Measurements from ENCODE around the gene KRT81.

DNA sequence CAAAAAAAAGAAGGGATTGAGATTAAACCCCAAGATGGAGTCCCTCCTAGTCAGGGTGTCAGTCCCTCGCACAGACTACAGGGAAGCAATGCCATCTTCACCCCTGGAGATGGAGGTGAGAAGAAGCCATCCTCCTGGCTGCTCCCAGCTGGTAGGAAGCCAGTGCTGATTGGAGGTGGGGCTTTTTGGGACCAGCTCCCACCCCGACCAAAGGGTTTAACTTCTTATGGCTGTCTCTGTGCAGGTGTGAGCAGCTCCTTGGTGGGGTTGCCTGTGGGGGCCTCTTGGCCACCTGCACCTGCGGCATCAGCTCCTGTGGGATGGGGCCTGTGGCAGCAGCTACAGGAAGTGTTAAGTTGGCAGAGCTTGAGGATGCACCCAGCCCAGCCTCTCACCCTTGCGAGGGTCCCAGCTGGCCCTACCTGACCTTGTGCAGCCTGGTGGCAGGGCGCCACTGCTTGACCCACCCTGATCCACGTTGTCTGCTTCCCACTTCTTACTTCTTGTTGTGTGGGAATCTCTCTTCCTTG is 20.7 kb downstream of the KRT81 start:
- TF ChIP-seq SP1 (IDR thresholded peaks at IDR 0.05) (no peak), FOXM1 (IDR thresholded peaks at IDR 0.05; ENCODE audit: borderline replicate concordance) (no peak), ZNF384 (IDR thresholded peaks at IDR 0.05) (no peak), BHLHE40 (IDR thresholded peaks at IDR 0.05; ENCODE audit: borderline replicate concordance) (no peak), SUZ12 (IDR thresholded peaks at IDR 0.05) (no peak), FOXA1 (IDR thresholded peaks at IDR 0.05) (no peak), ELF4 (IDR thresholded peaks at IDR 0.05) (no peak), FOXK2 (IDR thresholded peaks at IDR 0.05) (no peak), HDGF (IDR thresholded peaks at IDR 0.05; ENCODE audit: borderline replicate concordance) (no peak), TARDBP (IDR thresholded peaks at IDR 0.05) (no peak), LEF1 (IDR thresholded peaks at IDR 0.05; ENCODE audit: borderline replicate concordance) (no peak), ARNT (IDR thresholded peaks at IDR 0.05) (no peak)
- TF ChIP-seq, protein P1, sequence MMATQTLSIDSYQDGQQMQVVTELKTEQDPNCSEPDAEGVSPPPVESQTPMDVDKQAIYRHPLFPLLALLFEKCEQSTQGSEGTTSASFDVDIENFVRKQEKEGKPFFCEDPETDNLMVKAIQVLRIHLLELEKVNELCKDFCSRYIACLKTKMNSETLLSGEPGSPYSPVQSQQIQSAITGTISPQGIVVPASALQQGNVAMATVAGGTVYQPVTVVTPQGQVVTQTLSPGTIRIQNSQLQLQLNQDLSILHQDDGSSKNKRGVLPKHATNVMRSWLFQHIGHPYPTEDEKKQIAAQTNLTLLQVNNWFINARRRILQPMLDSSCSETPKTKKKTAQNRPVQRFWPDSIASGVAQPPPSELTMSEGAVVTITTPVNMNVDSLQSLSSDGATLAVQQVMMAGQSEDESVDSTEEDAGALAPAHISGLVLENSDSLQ (IDR thresholded peaks at IDR 0.05) = no peak

All from HEK293T (cell line).